HEK293 (cell line): ENCODE data around the gene PPP1R18.

Experiments used
- CTCF ChIA-PET: fragments of 350-600 bp; formaldehyde crosslinking; extraction: SDS; loops from one replicate; lab custom pipeline; 2021; ENCODE audit warnings: antibody characterized with exemption; lab: Yijun Ruan, JAX
- POLR2A ChIA-PET: fragments of 300-600 bp; formaldehyde crosslinking; extraction: SDS; loops from one replicate; lab custom pipeline; 2020; ENCODE audit warnings: antibody characterized with exemption, inconsistent platforms; lab: Yijun Ruan, JAX
- H3K27ac ChIP-seq: fragments of 200-500 bp; sonication (Bioruptor generic); 2 replicates; pipeline ENCODE4 v1.5.1; 2014; ENCODE audit warnings: low read depth, low read length, control low read depth, inconsistent platforms; ENCODE audit errors: extremely low read depth
- H3K36me3 ChIP-seq, 2 experiments: fragments of 200-500 bp in 1 of 2; sonication (Bioruptor generic) in 1 of 2; 1 replicate in 1 of 2; 2 replicates in 1 of 2; pipeline ENCODE4 v1.5.1; 2014 to 2017; ENCODE audit warnings: inconsistent platforms in 2 of 2, low read length in 2 of 2; ENCODE audit not compliant: control insufficient read depth in 2 of 2, insufficient read depth in 1 of 2
- H3K4me1 ChIP-seq: fragments of 200-500 bp; sonication (Bioruptor generic); 2 replicates; pipeline ENCODE4 v1.5.1; 2014; ENCODE audit warnings: mild to moderate bottlenecking, low read length, inconsistent platforms; ENCODE audit not compliant: control insufficient read depth, insufficient read depth
- H3K4me3 ChIP-seq: 2 replicates; pipeline ENCODE4 v1.5.1; 2011; ENCODE audit warnings: low read depth, mild to moderate bottlenecking, control low read depth, low read length, moderate library complexity
- H3K9me3 ChIP-seq: fragments of 200-500 bp; sonication (Bioruptor generic); 2 replicates; pipeline ENCODE4 v1.5.1; 2014; ENCODE audit warnings: low read depth, low read length, inconsistent platforms; ENCODE audit not compliant: control insufficient read depth, insufficient read depth
- CTCF ChIP-seq: fragments of 450-650 bp; formaldehyde crosslinking; IDR thresholded peaks from 2 replicates; pipeline ENCODE4 v1.5.1; 2016; ENCODE audit warnings: missing biosample characterization, missing genetic modification characterization
- GLIS1 ChIP-seq: fragments of 450-650 bp; formaldehyde crosslinking; IDR thresholded peaks from 2 replicates; pipeline ENCODE4 v1.5.1; 2016; ENCODE audit warnings: missing biosample characterization, missing genetic modification characterization
- GLIS2 ChIP-seq: fragments of 450-650 bp; formaldehyde crosslinking; IDR thresholded peaks from 2 replicates; pipeline ENCODE4 v1.5.1; 2016; ENCODE audit warnings: missing biosample characterization, missing genetic modification characterization
- KLF17 ChIP-seq: fragments of 450-650 bp; formaldehyde crosslinking; IDR thresholded peaks from 2 replicates; pipeline ENCODE4 v1.5.1; 2016; ENCODE audit warnings: missing biosample characterization, missing genetic modification characterization
- KLF8 ChIP-seq: fragments of 450-650 bp; formaldehyde crosslinking; IDR thresholded peaks from 2 replicates; pipeline ENCODE4 v1.5.1; 2016; ENCODE audit warnings: missing biosample characterization, missing genetic modification characterization
- OSR2 ChIP-seq: fragments of 450-650 bp; formaldehyde crosslinking; IDR thresholded peaks from 2 replicates; pipeline ENCODE4 v1.5.1; 2016; ENCODE audit warnings: missing biosample characterization, missing genetic modification characterization
- REST ChIP-seq: fragments of 450-650 bp; formaldehyde crosslinking; IDR thresholded peaks from 2 replicates; pipeline ENCODE4 v1.5.1; 2016; ENCODE audit warnings: missing biosample characterization, missing genetic modification characterization
- SCRT1 ChIP-seq: fragments of 450-650 bp; formaldehyde crosslinking; IDR thresholded peaks from 2 replicates; pipeline ENCODE4 v1.5.1; 2016; ENCODE audit warnings: missing biosample characterization, missing genetic modification characterization, borderline replicate concordance
- SCRT2 ChIP-seq: fragments of 450-650 bp; formaldehyde crosslinking; IDR thresholded peaks from 2 replicates; pipeline ENCODE4 v1.5.1; 2016; ENCODE audit warnings: missing biosample characterization, missing genetic modification characterization
- SP3 ChIP-seq: fragments of 450-650 bp; formaldehyde crosslinking; IDR thresholded peaks from 2 replicates; pipeline ENCODE4 v1.5.1; 2016; ENCODE audit warnings: missing biosample characterization, missing genetic modification characterization
- YY2 ChIP-seq: fragments of 450-650 bp; formaldehyde crosslinking; IDR thresholded peaks from 2 replicates; pipeline ENCODE4 v1.5.1; 2016; ENCODE audit warnings: missing biosample characterization, missing genetic modification characterization
- ZBTB20 ChIP-seq: fragments of 450-650 bp; formaldehyde crosslinking; IDR thresholded peaks from 2 replicates; pipeline ENCODE4 v1.5.1; 2016; ENCODE audit warnings: missing biosample characterization, missing genetic modification characterization
- ZBTB6 ChIP-seq: fragments of 450-650 bp; formaldehyde crosslinking; IDR thresholded peaks from 2 replicates; pipeline ENCODE4 v1.5.1; 2017; ENCODE audit warnings: missing biosample characterization, missing genetic modification characterization
- ZBTB8A ChIP-seq: fragments of 450-650 bp; formaldehyde crosslinking; IDR thresholded peaks from 2 replicates; pipeline ENCODE4 v1.5.1; 2016; ENCODE audit warnings: missing biosample characterization, missing genetic modification characterization
- ZEB2 ChIP-seq: fragments of 450-650 bp; formaldehyde crosslinking; IDR thresholded peaks from 2 replicates; pipeline ENCODE4 v1.5.1; 2016; ENCODE audit warnings: missing biosample characterization, missing genetic modification characterization
- ZFP37 ChIP-seq: fragments of 450-650 bp; formaldehyde crosslinking; IDR thresholded peaks from 2 replicates; pipeline ENCODE4 v1.5.1; 2016; ENCODE audit warnings: missing biosample characterization, missing genetic modification characterization
- ZIC2 ChIP-seq: fragments of 450-650 bp; formaldehyde crosslinking; IDR thresholded peaks from 2 replicates; pipeline ENCODE4 v1.5.1; 2016; ENCODE audit warnings: missing biosample characterization, missing genetic modification characterization
- ZNF19 ChIP-seq: fragments of 450-650 bp; formaldehyde crosslinking; IDR thresholded peaks from 2 replicates; pipeline ENCODE4; 2016; ENCODE audit warnings: missing biosample characterization, missing genetic modification characterization, low read depth
- ZNF2 ChIP-seq: fragments of 450-650 bp; formaldehyde crosslinking; IDR thresholded peaks from 2 replicates; pipeline ENCODE4 v1.5.1; 2016; ENCODE audit warnings: missing biosample characterization, missing genetic modification characterization
- ZNF214 ChIP-seq: fragments of 450-650 bp; formaldehyde crosslinking; IDR thresholded peaks from 2 replicates; pipeline ENCODE4 v1.5.1; 2017; ENCODE audit warnings: missing biosample characterization, mild to moderate bottlenecking, missing genetic modification characterization, borderline replicate concordance
- ZNF280C ChIP-seq: fragments of 450-650 bp; formaldehyde crosslinking; IDR thresholded peaks from 2 replicates; pipeline ENCODE4 v1.5.1; 2016; ENCODE audit warnings: missing biosample characterization, missing genetic modification characterization
- ZNF324 ChIP-seq: fragments of 450-650 bp; formaldehyde crosslinking; IDR thresholded peaks from 2 replicates; pipeline ENCODE4 v1.5.1; 2016; ENCODE audit warnings: missing biosample characterization, missing genetic modification characterization
- ZNF391 ChIP-seq: fragments of 450-650 bp; formaldehyde crosslinking; IDR thresholded peaks from 2 replicates; pipeline ENCODE4 v1.5.1; 2016; ENCODE audit warnings: low read depth, missing biosample characterization, missing genetic modification characterization, borderline replicate concordance
- ZNF610 ChIP-seq: fragments of 450-650 bp; formaldehyde crosslinking; IDR thresholded peaks from 2 replicates; pipeline ENCODE4 v1.5.1; 2016; ENCODE audit warnings: missing biosample characterization, missing genetic modification characterization, borderline replicate concordance
- ZNF624 ChIP-seq: fragments of 450-650 bp; formaldehyde crosslinking; IDR thresholded peaks from 2 replicates; pipeline ENCODE4 v1.5.1; 2017; ENCODE audit warnings: missing biosample characterization, missing genetic modification characterization
- ZNF843 ChIP-seq: fragments of 450-650 bp; formaldehyde crosslinking; IDR thresholded peaks from 2 replicates; pipeline ENCODE4 v1.5.1; 2016; ENCODE audit warnings: missing biosample characterization, missing genetic modification characterization
- ZSCAN16 ChIP-seq: fragments of 450-650 bp; formaldehyde crosslinking; IDR thresholded peaks from 2 replicates; pipeline ENCODE4 v1.5.1; 2016; ENCODE audit warnings: missing biosample characterization, missing genetic modification characterization

The PPP1R18 gene

GRCh38 chr6:30730601-30731435 lies 44.4 kb upstream of the PPP1R18 start:
- ChIA-PET CTCF (interaction anchor here (0.5 to 18.7 kb wide), 89 partner anchors 8 to 356 kb away, joined by 3 to 692 read pairs (median 5); partner anchors contain the start of genes DHX16, FLOT1, MDC1 and MRPS18B), POLR2A (interaction anchor here (0.6 to 6.5 kb wide), 30 partner anchors 8 to 668 kb away, joined by 3 to 61 read pairs (median 4); partner anchors contain the start of genes ABCF1, DDR1, DHX16 and FLOT1)
- TF ChIP-seq ZNF324 (tag by site-specific recombination) (no peak; the same call in none of the 2 replicates), ZNF391 (peak; percentile 41; the same call in 1 of the 2 replicates), ZNF610 (tag by site-specific recombination) (peak; percentile 71; the same call in 1 of the 2 replicates), ZEB2 (tag by site-specific recombination) (peak; percentile 48; the same call in 1 of the 2 replicates), SP3 (tag by site-specific recombination) (peak; percentile 20; the same call in 1 of the 2 replicates), ZFP37 (tag by site-specific recombination) (no peak), ZNF2 (peak; percentile 74; the same call in 1 of the 2 replicates), KLF17 (peak; percentile 50; the same call in 1 of the 2 replicates), ZBTB8A (tag by site-specific recombination) (peak; percentile 40; the same call in 1 of the 2 replicates), KLF8 (tag by site-specific recombination) (peak; percentile 50), ZNF280C (tag by site-specific recombination) (no peak), GLIS2 (tag by site-specific recombination) (peak; percentile 21; the same call in 1 of the 2 replicates), ZNF624 (no peak), YY2 (tag by site-specific recombination) (no peak), GLIS1 (tag by site-specific recombination) (peak; percentile 50; the same call in 1 of the 2 replicates), CTCF (tag by site-specific recombination) (peak; percentile 91), REST (tag by site-specific recombination) (0 out of 2 replicates have a peak, but pooled peaks have one; percentile 14), OSR2 (tag by site-specific recombination) (peak; percentile 97), ZNF843 (tag by site-specific recombination) (0 out of 2 replicates have a peak, but pooled peaks have one; percentile 9), ZNF214 (no peak), ZNF19 (no peak), ZIC2 (tag by site-specific recombination) (peak; percentile 94), ZSCAN16 (tag by site-specific recombination) (no peak), ZBTB6 (tag by site-specific recombination) (peak; percentile 97), SCRT2 (tag by site-specific recombination) (peak; percentile 80), ZBTB20 (tag by site-specific recombination) (peak; percentile 78), SCRT1 (tag by site-specific recombination) (peak; percentile 61; the same call in 1 of the 2 replicates)

More at GRCh38 chr6:30730601-30731435, 44.4 kb upstream of the PPP1R18 start:
- Histone ChIP-seq H3K36me3 (peaks cover 34 to 77% of the 10 kb centered on the region in 2 experiments; a peak in 2 of 3 replicates), H3K27ac (no peak overlapping the region), H3K4me3 (no peak overlapping the region), H3K4me1 (peaks cover 4% of the 10 kb centered on the region), H3K9me3 (no peaks in the 10 kb centered on the region)
